Hindlimb muscle (tissue), 1 donor: Measurements from ENCODE around the gene CALCOCO2. TPM values are rescaled to one million over a fixed set of nuclear protein-coding genes. Genes with fewer than 3 reads are reported as not detected.
A peak's percentile ranks its signal among the peaks of the same experiment; 100 is the strongest.

Experiments
- DNase-seq: peaks from one replicate; pipeline ENCODE4 v3.0.0-alpha.2; 2013
- polyA plus RNA-seq: library from polyadenylated mRNA; unstranded; fragments of 120-200 nt; gene quantifications from one replicate; pipeline ENCODE4 v1.2.1, GENCODE V29; 2013; ENCODE audit not compliant: insufficient read length

Gene CALCOCO2
- polyA plus RNA-seq, 1 donor = 39.3 TPM

DNA sequence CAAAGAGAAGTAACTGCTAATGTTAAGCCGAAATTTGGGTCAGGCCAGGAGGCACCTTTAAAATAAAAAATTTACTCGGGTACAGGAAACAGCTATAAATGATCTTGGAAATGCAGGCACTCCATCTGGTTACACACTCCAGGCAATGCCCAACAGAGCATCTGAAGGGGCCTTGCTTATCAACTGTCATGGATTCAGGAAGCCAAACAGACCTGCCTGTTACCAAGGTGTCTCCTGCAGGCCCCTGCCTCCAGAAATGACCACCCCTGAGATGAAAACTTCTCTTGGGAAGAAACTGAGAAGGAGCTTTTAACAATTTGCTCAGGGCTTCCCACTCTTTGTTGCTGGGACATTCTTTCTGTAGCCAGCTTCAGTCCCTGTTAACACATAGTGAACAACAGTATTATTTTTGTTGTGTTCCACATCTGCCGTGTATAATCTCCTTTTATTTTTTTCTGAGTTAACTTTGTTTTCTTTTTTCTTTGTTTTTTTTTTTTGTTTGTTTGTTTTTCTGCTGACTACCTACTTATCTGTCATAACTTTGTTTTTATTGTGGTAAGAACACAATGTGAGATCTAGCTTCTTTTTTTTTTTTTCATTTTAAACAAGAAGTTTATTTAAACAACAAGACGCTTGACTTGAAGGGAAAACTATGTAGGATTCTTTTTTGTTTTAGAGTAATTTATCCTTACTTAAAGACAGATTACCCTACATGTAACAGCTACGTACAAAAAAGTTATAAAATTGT is 43.0 kb downstream of the CALCOCO2 start:
- DNase-seq = no peak

DNA sequence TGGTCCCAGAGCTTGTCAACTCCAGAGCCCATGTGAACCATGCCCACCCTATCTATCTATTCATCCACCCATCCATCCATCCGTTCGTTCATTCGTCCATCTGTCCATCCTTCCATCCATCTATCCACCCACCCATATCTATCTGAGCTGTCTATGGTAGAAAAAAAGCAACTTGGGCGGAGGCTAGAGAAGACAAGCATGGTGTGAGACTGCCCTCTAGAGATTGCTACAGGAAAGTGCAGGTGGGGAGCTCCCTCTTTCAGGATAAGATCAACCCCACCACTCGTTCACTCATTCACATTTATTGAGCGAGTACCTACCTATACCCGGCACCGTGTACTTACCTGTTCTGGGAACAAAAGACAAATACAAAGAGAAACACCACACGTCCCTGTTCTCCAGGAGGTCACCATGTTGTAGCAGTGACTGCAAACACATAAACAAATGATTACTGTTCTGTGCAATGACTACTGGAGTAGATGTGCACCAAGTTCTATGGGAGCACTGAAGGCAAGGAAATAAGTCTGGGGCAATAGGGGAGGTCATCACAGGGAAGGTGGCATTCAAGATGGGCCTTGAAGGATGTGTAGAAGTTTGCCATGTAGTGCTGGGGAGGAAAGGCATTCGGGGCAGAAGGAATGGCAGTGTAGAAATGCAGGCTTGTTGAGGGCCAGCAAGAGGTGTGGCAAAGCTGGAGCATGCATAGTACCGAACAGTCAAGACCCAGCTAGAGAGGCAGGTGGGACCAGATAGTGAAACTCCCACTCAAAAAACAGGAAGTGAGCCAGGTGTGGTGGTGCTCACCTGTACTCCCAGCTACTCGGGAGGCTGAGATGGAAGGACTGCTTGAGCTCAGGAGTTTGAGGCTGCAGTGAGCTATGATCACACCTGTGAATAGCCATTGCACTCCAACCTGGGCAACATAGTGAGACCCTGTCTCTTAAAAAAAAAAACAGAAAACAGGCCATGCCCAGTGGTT is 48.4 kb downstream of the CALCOCO2 start:
- peak; percentile 46 for DNase-seq

DNA sequence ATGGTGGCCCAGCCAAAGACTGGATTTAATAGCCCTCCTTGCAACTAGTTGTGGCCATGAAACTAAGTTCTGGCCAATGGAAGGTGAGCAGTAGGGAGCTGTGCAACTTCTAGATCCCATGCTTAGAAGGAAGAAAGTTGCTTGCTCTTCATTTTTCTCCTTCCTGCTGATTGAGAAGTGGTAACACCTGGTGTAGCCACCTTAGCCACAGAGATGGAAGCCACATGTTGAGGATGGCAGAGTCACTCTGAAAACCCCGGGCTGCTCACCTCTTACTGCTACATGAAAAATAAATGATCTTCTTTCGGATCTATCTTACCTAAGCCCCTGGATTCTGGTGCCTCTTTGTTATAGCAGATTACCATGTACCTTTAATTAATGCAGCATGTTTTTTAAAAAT is 51.4 kb downstream of the CALCOCO2 start:
- DNase-seq = no peak

DNA sequence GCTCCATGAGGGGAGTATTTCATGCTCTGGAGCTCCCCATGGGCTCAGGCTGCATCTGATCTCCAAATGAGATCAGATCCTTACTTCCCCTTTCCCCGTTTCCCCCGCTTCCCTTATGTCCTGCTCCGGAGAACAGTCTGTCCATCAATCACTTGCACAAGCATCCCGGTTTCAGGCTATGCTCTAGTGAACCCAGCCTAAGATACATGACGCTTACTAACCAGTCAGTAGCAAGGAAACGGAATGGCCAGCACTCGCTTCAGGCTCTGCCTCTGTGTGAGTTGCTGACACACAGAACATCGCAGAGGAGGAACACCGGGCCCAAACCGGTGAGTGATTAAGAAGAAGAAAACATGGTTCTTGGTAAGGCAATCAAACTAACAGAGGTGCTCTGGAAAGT is 52.3 kb downstream of the CALCOCO2 start:
- no peak for DNase-seq

DNA sequence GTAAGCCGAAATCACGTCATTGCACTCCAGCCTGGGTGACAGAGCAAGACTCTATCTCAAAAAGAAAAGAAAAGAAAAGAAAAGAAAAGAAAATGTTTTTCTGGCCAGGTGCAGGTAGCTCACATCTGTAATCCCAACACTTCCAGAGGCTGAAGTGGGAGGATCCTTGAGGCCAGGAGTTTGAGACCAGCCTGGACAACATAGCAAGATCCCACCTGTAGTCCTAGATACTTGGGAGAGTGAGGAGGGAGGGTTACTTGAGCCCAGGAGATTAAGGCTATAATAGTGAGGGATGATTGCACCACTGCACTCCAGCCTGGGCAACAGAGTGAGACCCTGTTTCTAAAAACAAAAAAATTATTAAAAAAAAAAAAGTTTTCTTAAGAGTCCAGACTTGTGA is 59.3 kb downstream of the CALCOCO2 start:
- no peak for DNase-seq

DNA sequence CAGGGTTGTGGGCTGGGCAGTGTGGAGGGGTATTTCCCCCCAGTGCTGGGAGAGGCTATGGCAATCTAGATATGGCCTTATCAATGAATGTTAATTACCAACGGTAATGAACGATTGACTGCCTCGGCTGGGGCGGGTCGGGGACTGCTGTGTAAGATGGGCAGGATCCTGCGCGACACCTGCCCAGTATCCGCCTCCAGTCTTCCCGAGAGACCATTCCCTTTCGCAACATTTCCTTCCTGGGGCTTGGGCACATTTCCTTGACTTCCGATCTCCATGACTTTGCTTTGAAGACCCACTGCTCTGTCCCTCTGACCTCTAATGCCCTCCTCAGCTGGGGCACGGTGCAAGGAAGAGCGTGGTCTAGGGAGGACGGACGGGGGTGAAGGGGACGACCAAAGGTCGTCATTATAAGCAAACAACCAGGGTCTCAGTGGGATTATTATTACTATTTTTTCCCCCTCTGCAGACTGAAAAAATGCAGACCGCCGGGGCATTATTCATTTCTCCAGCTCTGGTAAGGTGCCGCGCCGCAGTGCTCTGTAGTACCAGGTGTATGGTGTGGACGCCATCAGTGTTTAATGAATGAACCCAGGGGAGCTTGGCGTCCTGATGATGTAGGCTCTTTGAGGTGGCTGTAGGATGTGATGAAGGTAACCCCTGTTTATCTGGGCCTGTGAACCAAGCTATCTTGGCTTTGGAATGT is 62.3 kb downstream of the CALCOCO2 start:
- DNase-seq = no peak

DNA sequence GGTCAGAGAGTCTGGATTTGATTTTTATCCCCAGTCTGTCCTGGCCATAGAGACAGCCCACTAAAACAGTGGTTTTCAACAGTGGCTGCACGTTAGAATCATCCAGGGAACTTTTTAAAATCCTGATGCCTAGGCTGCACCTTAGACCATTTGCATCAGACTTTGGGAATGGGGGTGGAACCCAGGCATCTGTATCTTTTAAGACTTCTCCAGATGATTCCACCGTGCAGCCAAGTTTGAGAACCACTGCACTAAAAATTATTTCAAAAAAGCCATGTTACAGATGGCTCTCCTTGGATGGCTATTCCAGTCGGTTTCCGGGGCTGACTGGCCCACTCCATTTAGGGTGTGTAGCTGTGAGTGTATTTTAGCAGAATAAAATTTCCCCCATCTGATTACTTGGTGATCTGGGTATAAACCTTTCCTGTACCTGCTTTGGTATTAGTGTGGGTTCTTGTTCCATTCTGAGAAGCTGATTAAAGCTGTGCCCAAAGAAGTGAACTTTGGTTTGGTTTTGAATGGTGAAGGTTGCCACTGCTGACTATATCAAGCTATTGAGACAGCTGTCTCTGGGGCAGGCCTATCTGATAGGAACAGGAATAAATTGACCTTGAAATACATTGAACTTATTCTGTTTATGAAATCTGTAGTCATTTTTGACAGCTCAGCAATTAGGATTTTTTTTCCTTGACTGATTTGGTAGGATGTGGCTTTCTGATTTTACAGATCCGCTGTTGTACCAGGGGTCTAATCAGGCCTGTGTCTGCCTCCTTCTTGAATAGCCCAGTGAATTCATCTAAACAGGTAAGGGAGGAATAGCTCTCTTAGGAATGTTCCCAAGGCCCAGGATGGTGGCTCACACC is 63.0 kb downstream of the CALCOCO2 start:
- DNase-seq = no peak

DNA sequence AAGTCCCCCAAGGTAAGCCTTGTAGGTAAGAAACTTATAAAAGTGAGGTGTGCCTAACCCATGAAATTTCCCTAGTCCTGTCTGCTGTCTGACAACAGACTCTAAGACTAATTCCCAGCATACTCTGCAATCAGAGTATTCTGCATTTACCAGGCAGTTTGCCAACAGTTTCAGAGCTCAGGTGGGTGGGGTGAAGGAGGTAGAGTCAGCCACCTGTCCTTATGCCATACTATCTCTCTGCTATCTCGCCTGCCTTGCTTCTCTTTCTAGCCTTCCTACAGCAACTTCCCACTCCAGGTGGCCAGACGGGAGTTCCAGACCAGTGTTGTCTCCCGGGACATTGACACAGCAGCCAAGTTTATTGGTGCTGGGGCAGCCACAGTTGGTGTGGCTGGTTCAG is 64.1 kb downstream of the CALCOCO2 start:
- DNase-seq = no peak

DNA sequence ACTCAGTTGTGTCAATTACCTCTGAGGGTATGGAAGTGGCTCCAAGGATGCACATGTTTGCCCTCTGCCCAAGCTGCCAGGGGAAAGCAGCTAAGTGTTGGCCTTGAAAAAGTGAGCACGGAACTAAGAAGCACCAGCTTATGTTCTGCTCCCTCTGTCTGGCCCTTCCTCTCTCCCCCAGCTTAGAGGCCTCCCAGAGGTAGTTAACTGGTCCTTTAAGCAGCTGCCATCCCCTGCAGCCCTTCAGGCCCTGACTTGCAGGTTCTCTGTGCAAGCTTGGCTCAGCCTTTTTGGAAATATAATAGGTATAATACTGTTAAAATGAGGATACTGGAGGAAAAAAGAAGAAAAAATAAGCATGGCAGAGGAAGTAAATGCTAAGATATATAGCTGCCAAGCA is 70.4 kb downstream of the CALCOCO2 start:
- no peak for DNase-seq

DNA sequence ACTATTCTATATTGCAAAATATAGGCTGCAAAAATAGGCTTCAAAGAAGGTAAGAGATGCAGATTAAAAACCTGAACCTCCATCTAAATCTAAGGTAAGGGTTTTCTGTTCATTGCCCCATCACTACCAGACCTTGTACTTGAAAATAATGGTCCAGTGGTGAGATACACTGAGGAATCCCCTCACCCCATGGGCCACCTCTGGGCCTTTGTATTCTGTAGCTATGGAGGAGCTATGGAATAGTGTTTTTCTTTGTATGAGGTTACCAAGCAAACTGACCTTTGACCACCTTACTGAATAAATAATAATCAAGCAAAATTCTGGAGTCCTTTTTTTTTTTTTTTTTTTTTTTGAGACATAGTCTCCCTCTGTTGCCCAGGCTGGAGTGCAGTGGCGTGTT is 72.6 kb downstream of the CALCOCO2 start:
- DNase-seq = no peak

DNA sequence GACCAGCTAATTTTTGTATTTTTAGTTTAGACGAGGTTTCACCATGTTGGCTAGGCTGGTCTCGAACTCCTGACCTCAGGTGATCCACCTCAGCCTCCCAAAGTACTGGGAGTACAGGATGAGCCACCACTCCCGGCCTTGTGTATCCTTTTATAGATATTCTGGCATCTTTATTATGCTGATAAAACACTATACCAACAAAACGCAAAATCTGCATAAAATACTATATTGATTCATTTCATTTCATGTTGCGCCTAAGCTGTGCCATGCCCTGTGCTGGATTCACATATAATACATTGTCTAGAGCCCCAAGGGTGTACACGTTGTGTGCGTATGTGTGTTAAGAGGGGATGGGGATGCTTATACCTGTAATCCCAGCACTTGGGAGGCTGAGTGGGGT is 73.6 kb downstream of the CALCOCO2 start:
- no peak for DNase-seq

DNA sequence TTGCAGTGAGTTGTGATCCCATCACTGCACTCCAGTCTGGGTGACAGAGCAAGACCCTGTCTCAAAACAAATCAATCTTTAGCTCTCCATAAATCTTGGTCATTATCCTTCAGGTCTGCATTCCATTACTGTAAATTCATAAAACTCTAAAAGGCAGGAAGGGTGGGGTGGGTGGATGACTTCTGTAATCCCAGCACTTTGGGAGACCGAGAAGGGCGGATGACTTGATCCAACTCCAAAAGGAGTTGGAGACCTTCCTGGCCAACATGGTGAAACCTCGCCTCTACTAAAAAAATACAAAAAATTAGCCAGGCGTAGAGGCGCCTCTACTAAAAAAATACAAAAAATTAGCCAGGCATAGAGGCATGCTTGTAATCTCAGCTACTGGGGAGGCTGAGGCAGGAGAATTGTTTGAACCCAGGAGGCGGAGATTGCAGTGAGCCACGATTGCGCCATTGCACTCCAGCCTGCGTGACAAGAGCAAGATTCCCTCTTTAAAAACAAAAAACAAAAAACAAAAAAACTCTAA is 75.2 kb downstream of the CALCOCO2 start:
- no peak for DNase-seq

DNA sequence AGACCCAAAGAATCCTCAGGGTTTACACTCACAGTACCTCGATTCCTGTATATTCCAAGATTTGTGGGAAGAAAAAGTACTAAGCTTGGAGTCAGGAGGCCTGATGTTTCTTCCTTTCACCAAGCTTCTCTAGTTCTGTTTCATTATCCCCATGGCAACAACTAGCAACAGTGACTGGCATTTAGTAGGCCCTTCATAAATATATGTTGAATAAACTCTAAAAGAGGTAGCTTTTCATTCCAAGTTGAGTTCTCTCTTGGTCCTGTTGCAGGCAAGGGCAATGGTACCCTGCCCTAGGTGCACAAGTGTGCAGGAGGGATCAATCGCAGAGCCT is 76.8 kb downstream of the CALCOCO2 start:
- DNase-seq = no peak

DNA sequence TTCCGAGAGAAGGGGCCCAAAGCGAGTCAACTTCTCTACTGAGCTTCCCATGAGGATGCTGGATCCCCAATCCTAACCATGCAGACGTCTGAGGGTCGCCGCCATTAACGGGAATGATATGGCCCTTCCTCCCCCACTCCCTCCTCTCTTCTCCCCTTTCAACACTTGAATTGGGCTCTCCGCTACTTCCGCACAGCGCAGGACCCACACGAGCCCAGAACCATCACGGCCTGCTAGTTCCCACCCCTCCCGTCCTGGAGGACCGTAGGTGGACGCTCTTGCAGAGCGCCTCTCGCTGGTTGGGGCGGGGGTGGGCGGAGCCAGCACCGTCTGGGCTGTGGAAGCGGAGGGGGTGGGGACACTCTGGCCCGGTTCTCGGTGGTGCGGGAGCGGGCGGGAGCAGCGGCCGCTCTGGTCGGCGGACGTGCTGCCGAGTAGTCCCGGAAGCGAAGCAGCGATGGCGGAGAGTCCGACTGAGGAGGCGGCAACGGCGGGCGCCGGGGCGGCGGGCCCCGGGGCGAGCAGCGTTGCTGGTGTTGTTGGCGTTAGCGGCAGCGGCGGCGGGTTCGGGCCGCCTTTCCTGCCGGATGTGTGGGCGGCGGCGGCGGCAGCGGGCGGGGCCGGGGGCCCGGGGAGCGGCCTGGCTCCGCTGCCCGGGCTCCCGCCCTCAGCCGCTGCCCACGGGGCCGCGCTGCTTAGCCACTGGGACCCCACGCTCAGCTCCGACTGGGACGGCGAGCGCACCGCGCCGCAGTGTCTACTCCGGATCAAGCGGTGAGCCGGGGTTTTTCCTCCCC is 77.4 kb downstream of the CALCOCO2 start, which contains the start of gene UBE2Z:
Gene UBE2Z, plus strand, starts transcription at position 361 of the 797 bp plus-strand sequence. Its CDS starts 97 bp downstream, at position 458.
- peak; percentile 96 for DNase-seq

DNA sequence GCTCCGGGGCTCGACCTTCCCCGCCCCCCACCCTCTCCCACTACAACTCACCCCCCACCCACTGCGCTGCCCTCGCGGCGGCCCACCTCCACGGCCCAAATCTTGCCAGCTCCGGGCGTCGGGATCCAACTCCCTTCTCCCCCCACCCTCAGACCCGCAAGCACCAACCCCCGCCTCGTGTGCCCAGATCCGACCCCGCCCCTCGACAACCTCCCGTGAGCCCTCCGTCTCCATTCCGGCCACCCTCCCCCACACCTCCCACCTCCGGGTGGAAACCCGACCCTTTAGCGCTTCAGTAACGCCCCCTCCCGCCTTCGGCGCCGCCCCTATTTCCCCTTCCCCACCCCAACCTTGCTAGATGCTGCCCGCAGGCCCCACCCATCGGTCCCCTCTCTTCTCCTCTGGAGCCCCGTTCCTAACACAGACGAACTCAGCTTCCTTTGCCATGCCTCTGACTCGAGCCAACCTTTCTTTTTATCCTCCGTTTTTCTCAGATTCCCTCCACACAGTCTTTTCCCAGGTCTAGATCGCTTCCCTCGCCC is 78.1 kb downstream of the CALCOCO2 start:
- peak; percentile 89 for DNase-seq

DNA sequence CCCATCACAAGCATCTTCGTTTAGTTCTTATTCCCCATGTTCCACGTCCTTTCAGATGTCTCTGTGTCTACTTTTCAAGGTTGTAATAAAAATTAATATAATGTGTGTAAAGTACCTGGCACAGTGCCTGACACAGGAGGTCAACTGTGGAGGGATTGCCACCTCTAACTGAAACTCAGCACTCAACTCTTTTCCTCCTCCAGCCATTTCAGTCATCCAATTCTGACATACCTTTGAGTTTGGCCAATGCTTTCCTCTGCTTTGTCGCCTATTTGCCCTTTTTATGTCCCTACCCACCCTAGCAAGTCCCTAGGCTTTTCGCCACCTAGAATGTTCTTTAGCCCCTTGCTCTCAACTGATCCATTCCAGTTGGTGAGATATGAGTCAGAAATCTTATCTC is 78.9 kb downstream of the CALCOCO2 start:
- DNase-seq = no peak

DNA sequence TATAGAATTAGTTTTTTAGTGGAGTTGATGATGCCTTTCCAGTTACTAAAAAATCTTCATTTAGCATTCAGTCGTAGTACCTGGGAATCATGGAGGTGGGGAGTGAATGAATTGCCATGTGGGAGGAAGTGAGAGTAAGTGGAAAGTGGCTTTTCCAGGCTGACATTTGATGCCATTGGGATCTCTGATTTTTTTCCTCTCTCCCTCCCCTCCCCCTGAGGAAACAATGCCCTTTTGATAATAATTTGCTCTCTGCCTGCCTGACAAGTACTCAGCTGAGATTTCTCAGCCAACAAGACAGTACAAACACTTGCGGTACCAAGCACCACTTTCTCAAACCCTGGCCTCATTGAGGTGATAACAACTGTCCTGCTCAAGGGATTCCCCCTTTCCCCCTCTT is 79.5 kb downstream of the CALCOCO2 start:
- no peak for DNase-seq

DNA sequence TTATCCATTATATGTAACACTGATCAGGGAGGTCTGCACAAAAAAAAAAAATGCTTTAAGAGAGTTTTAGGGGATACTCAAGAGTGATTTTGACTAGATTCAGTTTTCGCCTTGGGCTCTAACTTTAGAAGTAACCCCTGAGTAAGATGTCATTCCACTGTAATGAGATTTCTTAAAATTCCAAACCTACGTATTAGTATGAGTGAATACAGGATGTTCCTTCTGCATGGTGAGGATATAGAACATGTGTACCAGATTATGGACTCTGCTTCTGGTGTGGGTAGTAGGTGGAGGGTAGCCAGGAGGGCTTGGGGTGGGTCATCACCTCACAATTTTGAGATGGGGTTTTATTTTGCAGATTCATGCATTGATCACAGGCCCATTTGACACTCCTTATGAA is 81.6 kb downstream of the CALCOCO2 start:
- no peak for DNase-seq
